GM12872 (cell line): Measurements from ENCODE around the gene TMEM89.

Experiments
- TF ChIP-seq, protein P1 (sequence below): IDR thresholded peaks from 3 replicates; pipeline ENCODE4 v1.5.1; 2011; ENCODE audit warnings: low read depth, mild to moderate bottlenecking, low read length, moderate library complexity; ENCODE audit not compliant: insufficient read depth

TMEM89 gene, protein sequence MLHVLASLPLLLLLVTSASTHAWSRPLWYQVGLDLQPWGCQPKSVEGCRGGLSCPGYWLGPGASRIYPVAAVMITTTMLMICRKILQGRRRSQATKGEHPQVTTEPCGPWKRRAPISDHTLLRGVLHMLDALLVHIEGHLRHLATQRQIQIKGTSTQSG

DNA sequence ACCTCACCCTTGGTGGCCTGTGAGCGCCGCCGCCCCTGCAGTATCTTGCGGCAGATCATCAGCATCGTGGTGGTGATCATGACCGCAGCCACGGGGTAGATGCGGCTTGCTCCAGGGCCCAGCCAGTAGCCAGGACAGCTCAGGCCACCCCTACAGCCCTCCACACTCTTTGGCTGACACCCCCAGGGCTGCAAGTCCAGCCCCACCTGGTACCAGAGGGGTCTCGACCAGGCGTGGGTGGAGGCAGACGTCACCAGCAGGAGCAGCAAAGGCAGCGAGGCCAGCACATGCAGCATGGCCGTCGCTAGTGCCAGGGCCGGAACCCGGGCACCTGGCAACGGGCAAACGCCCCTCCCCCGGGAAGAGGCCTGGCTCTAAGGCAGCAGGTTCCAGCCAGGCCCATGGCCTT is at the start of gene TMEM89:
Gene TMEM89, minus strand, starts transcription at position 309 of the 409 bp plus-strand sequence. Its CDS starts 13 bp downstream, at position 296.
- TF ChIP-seq, protein P1, sequence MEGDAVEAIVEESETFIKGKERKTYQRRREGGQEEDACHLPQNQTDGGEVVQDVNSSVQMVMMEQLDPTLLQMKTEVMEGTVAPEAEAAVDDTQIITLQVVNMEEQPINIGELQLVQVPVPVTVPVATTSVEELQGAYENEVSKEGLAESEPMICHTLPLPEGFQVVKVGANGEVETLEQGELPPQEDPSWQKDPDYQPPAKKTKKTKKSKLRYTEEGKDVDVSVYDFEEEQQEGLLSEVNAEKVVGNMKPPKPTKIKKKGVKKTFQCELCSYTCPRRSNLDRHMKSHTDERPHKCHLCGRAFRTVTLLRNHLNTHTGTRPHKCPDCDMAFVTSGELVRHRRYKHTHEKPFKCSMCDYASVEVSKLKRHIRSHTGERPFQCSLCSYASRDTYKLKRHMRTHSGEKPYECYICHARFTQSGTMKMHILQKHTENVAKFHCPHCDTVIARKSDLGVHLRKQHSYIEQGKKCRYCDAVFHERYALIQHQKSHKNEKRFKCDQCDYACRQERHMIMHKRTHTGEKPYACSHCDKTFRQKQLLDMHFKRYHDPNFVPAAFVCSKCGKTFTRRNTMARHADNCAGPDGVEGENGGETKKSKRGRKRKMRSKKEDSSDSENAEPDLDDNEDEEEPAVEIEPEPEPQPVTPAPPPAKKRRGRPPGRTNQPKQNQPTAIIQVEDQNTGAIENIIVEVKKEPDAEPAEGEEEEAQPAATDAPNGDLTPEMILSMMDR = no peak

DNA sequence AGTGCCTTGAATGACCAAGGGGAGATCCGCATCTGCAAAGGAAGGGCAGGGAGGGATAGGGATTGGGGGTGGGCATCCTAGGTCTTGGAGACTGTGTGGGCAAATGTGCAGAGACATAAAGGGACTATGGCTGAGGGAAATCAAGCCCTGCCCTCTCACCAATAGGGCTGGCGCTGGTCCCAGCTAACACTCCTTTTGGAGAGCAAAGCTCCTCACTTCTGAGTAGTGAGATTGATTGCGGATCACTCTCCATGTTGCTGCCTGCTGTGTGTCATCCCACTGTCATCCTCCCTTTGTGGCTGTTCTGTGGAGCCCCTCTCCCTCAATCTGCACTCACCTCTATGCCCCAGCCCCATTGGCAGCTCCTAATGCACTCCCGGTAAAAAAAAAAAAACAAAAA is 43.4 kb upstream of the TMEM89 start:
- TF ChIP-seq, protein P1 = no peak

GRCh38 chr3:48664313-48664644 is 42.7 kb upstream of the TMEM89 start:
- TF ChIP-seq, protein P1 = no peak

- TF ChIP-seq, protein P1 = peak; percentile 90
Observed at GRCh38 chr3:48663489-48664312, 42.1 kb upstream of the TMEM89 start.

- TF ChIP-seq, protein P1 = no peak
Observed at GRCh38 chr3:48662753-48663488, 41.4 kb upstream of the TMEM89 start, which contains the start of gene CELSR3. CELSR3 (minus strand) TSS chr3:48662886; CDS start chr3:48662634, 252 bp downstream.

DNA sequence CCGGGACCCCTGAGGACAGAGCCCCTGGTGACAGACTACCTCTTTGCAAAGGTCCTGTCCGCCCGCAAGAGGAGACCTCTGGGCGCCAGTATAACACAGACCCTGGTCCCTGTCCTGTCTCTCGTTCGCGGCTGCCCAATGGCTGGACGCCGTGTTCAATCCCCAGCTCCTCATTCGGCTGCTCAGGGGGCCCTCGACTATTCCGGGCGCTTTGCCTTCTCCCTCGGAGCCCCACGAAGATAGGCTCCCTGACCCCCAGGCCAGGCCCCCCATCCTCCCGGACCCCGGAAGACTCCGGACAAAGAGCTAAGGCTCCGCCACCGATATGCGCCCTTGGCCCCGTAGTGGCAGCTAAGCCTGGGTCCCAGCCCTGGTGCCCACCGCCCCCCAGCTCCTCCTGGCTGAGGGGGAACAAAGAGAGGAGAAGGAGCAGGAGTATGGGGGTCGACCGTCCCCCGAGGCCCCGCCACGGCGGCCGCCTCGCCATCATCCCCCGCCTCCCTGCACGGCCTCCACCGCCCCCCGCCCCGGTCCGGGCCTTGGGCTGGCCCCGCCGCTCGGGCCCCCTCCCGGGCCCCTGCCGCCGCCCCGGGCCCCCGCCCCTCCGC is 40.7 kb upstream of the TMEM89 start:
- TF ChIP-seq, protein P1 = no peak
